Stomach smooth muscle (tissue), 2 donors: ENCODE data around the gene TSPAN14.
"Not testable (repeated sequence)": the region's sequence is repeated elsewhere in the genome, so short reads cannot be mapped to it uniquely, and the experiment has no call there.

Source experiments
- H3K27ac ChIP-seq: one replicate; pipeline ENCODE4 v1.7.0; 2013; ENCODE audit warnings: mild to moderate bottlenecking, low read length, inconsistent platforms
- H3K27me3 ChIP-seq, 2 donors: one replicate each; pipeline ENCODE4 v1.7.0; 2013; ENCODE audit warnings: low read length in 2 of 2; ENCODE audit not compliant: insufficient read depth in 2 of 2, control insufficient read depth in 1 of 2
- H3K36me3 ChIP-seq, 2 donors: one replicate each; pipeline ENCODE4 v1.7.0; 2013; ENCODE audit warnings: low read length in 2 of 2; ENCODE audit not compliant: control insufficient read depth in 2 of 2, insufficient read depth in 2 of 2
- H3K4me1 ChIP-seq: one replicate; pipeline ENCODE4 v1.7.0; 2013; ENCODE audit warnings: low read length; ENCODE audit not compliant: control insufficient read depth, insufficient read depth
- H3K4me3 ChIP-seq, 2 donors: one replicate each; pipeline ENCODE4 v1.7.0; 2013; ENCODE audit warnings: low read length in 2 of 2
- H3K9ac ChIP-seq, 2 donors: one replicate each; pipeline ENCODE4 v1.7.0; 2013; ENCODE audit warnings: low read length in 2 of 2, mild to moderate bottlenecking in 1 of 2
- H3K9me3 ChIP-seq, 2 donors: one replicate each; pipeline ENCODE4 v1.7.0; 2013; ENCODE audit warnings: low read length in 2 of 2; ENCODE audit not compliant: control insufficient read depth in 2 of 2
- donor health status: healthy.
- donor health status: Pancreatic carcinoma.

The TSPAN14 gene

DNA sequence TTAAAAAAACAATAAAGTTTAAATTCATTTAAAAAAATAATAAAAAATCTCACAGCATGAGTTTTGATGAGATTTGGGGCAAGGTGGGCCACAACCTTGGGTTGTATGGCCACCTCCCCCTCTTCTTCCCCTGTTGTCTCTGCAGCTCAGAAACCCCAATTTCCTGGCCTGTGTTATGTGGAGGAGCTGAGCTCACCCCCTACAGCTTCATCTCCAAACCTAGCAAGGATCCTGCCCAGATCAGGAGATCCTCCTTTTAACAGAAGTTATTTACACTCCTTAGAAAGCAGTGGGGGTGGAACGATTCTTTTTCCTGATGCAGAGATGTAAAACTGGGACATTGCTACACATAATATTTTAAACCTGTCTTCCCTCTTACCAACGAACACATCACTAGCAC, 76.7 kb downstream of the TSPAN14 start:
- Histone ChIP-seq H3K4me1 (peaks cover under 1% of the 10 kb centered on the region), H3K36me3 (no peaks in the 10 kb centered on the region), H3K9ac (no peak overlapping the region), H3K9me3 (no peaks in the 10 kb centered on the region), H3K27ac (no peak overlapping the region), H3K4me3 (no peak overlapping the region), H3K27me3 (no peaks in the 10 kb centered on the region)

DNA sequence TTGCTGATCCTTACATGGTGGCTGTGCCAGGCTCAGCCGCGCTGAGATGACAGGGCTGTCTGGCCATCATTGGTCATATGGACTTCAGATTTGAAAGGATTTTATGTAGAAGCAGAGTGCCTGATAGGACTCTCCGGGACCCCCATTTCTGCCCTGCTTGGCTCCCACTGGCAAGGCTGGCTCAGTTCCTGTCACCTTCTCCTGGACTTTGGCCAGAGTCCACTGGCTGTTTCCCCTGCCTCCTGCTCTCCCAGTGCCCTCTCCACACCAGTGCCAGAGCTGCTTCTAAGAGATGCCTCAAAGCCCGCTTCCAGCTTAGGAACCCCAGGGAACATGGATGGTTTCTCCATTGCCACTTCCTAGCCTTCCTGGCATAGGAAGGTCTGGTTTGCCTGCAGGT, 78.5 kb downstream of the TSPAN14 start:
- H3K9ac ChIP-seq = no peak overlapping the region
- no peak overlapping the region for H3K27ac ChIP-seq
- no peaks in the 10 kb centered on the region for H3K9me3 ChIP-seq
- no peaks in the 10 kb centered on the region for H3K36me3 ChIP-seq
- H3K4me1 ChIP-seq = peaks cover 3% of the 10 kb centered on the region
- no peak overlapping the region for H3K4me3 ChIP-seq
- H3K27me3 ChIP-seq = no peaks in the 10 kb centered on the region

DNA sequence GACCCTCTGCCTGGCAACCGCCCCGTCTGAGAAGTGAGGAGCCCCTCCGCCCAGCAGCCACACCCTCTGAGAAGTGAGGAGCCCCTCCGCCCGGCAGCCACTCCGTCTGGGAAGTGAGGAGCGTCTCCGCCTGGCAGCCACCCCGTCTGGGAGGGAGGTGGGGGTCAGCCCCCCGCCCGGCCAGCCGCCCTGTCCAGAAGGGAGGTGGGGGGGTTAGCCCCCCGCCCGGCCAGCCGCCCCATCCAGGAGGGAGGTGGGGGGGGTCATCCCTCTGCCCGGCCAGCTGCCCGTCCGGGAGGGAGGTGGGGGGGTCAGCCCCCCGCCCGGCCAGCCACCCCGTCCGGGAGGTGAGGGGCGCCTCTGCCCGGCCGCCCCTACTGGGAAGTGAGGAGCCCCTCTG, 79.9 kb downstream of the TSPAN14 start:
- not testable (repeated sequence) for H3K9ac ChIP-seq, H3K4me1 ChIP-seq, H3K9me3 ChIP-seq, H3K27me3 ChIP-seq, H3K36me3 ChIP-seq, H3K4me3 ChIP-seq, H3K27ac ChIP-seq

DNA sequence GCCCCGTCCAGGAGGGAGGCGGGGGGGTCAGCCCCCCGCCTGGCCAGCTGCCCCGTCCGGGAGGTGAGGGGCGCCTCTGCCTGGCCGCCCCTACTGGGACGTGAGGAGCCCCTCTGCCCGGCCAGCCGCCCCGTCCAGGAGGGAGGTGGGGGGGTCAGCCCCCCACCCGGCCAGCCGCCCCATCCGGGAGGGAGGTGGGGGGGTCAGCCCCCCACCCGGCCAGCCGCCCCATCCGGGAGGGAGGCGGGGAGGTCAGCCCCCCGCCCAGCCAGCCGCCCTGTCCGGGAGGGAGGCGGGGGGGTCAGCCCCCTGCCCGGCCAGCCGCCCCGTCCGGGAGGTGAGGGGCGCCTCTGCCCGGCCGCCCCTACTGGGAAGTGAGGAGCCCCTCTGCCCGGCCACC, 80.5 kb downstream of the TSPAN14 start:
- H3K4me1 ChIP-seq, H3K27ac ChIP-seq, H3K36me3 ChIP-seq, H3K27me3 ChIP-seq, H3K9me3 ChIP-seq, H3K4me3 ChIP-seq, H3K9ac ChIP-seq: not testable (repeated sequence)

DNA sequence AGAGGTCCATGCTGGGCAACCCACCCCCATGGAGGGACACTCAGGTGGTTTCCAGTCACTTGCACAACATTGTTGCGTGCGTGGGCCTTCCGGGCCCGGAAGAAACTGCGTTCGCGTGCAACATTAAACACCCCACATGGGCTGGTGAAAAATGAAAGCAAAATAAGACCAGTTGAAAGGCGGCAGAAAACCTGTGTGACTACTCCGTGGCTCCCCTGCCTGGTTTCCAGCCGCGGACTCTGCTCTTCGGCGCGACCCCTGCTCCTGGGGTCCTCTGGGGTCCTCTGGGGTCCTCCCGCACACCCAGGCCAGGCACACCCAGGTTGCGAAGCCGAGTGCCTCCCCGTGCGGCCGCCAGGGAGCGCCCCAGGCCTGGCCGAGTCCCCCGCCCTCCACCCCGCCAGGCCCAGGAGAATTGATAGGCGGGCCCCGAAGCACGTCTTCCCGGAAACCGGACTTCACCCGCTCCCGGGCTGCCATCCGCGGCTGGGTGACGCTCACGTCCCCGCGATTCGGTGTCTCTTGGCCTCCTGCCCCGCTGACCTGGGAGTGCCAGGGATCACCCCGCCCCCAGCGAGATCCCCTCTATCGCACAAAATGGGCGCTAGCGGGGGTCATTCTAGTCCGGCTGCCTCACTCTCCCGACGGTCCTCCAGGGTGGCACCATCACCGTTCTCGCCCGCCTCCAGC, 81.7 kb downstream of the TSPAN14 start:
- Histone ChIP-seq H3K36me3 (no peaks in the 10 kb centered on the region), H3K9ac (peak overlapping the region; percentile 42 to 45), H3K4me3 (peak overlapping the region; percentile 66 to 72), H3K27me3 (no peaks in the 10 kb centered on the region), H3K9me3 (no peaks in the 10 kb centered on the region), H3K4me1 (peaks cover 3% of the 10 kb centered on the region), H3K27ac (no peak overlapping the region)

DNA sequence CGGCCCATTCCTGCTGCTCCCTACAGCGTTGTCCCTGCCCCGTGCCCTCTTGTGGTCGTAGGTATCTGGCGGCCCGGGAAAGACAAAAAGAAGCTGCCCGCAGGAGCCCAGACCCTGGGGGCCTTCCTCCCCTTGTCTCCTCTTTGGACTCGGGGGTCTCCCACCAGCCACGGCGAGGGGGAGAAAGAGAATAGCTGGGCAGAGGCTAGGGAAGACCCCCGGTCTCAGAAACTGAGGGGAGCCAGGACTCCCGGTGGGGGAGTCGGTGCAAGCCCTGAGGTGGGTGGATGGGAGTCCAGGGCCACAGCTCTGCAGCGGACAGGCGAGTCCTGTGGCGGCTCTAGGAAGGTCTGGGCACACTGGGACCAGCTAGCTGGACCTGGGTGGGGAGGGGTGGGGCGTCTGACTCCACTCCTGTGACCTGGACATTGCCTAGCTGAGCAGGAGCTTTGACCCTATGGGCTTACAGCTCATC, 82.3 kb downstream of the TSPAN14 start:
- H3K36me3 ChIP-seq = no peaks in the 10 kb centered on the region
- no peak overlapping the region for H3K27ac ChIP-seq
- H3K9ac ChIP-seq = peak overlapping the region; percentile 42 to 45
- peaks cover 3% of the 10 kb centered on the region for H3K4me1 ChIP-seq
- no peaks in the 10 kb centered on the region for H3K9me3 ChIP-seq
- no peaks in the 10 kb centered on the region for H3K27me3 ChIP-seq
- H3K4me3 ChIP-seq = peak overlapping the region; percentile 59 to 72

DNA sequence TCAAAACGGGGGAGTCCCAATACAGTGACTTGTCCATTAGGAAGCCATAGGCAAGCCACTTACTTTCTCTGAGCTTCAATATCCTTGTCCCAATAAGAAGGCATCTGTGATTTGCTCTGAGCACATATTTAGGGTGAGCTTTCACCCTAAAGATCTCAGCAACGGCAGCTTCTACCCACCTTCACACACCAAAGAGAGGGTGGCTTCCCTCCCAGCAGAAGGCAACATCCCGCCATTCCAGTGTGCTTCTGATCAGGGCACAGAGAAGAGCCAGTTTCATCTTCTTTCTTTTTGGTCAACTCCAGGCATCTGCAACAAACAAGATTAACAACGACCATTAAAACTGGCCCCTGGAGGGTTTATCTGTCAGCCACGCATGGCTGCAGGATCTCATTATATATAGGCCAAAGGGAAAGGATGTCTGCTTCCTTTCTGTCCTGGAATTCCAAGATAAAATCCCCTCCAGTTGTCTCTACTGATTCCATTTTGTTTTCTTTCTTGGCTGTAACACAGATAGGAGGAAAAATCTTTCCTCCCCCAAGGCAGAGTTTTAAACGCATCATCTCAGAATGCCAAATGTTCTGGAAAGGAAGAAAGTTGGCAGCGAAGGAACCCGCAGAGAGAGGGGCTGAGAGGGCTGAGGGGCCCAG, 83.1 kb downstream of the TSPAN14 start:
- H3K9ac ChIP-seq = no peak overlapping the region

DNA sequence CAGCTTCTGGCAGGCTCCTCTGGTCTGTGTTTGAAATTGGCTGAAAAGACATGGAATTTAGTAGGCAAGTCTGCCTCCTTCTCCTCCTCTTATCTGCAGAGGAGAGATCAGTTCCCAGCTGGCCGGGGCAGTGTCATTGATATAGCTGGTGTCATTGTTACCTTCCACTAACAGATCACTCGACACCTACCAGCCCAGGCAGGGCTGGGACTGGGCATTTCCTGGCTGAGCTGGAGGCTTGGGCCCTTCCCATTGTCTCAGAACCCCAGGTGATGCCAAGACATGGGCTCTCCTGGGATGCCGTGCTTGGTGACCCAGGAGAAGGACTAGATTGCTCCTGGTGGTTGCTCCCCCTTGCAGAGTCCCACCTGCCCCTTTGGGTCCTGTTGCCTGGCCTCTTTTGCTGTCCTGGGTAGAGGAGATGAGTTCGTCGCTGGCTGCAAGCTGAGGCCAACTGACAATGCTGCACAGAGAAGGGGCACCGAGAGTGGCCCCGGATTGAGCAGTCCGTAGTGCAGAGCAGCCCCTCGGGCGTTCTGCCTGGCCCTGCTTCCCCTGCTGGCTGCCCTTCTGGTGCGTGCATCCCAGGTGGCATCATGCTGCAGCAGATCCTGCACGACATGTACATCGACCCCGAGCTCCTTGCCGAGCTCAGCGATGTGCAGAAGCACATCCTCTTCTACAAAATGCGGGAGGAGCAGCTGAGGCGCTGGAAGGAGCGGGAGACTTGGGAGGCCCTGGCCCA, 83.8 kb downstream of the TSPAN14 start, which contains the start of gene SH2D4B:
Gene SH2D4B, plus strand, starts transcription at position 167 of the 745 bp plus-strand sequence. Its CDS starts 430 bp downstream, at position 597.
- no peaks in the 10 kb centered on the region for H3K9me3 ChIP-seq
- no peak within 1 kb of the TSS for H3K9ac ChIP-seq
- no peaks in the 10 kb centered on the region for H3K36me3 ChIP-seq
- H3K27ac ChIP-seq = no peak within 1 kb of the TSS
- H3K4me1 ChIP-seq = peaks cover 6% of the 10 kb centered on the region
- H3K4me3 ChIP-seq = no peak within 1 kb of the TSS
- H3K27me3 ChIP-seq = no peaks in the 10 kb centered on the region

More for the DNA sequence above, 83.1 kb downstream of the TSPAN14 start:
- peaks cover 6% of the 10 kb centered on the region for H3K4me1 ChIP-seq
- H3K9me3 ChIP-seq = no peaks in the 10 kb centered on the region
- H3K36me3 ChIP-seq = no peaks in the 10 kb centered on the region
- no peaks in the 10 kb centered on the region for H3K27me3 ChIP-seq
- no peak overlapping the region for H3K27ac ChIP-seq
- no peak overlapping the region for H3K4me3 ChIP-seq

DNA sequence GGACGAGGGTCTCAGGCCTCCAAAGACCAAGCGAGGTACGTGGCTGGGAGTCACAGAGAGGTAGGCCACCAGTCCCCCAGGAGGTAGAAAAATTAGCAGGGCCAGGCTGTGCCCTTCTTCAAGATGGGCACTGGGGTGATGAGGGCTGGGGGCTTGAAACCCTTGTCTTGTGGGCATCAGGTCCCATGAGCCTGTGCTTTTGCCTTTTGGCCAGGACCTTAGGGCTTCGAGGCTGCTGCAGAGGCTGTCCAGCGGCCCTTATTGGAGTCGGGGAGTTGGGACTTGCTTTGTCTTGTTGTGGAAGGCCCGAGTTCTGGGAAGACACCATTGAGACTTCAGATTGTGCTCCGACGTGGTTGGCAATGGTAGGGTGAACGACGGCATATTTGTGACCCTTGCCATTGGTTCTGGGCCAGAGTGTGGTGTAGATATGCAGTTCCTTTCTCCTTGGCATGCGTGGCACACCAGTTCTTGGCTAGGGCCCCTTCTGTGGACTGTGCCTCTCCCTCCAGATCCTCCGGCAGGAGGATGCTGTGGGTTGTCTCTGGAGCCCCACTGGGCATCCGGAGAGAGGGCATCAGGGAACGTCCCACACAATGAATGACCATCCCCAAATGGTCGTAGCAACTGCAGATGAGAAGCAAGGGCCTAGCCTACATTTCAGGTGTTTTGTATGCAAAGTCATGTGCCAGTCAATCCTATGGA, 84.5 kb downstream of the TSPAN14 start:
- H3K9me3 ChIP-seq = no peaks in the 10 kb centered on the region
- no peak overlapping the region for H3K27ac ChIP-seq
- H3K27me3 ChIP-seq = no peaks in the 10 kb centered on the region
- H3K36me3 ChIP-seq = no peaks in the 10 kb centered on the region
- peaks cover 6% of the 10 kb centered on the region for H3K4me1 ChIP-seq
- H3K4me3 ChIP-seq = no peak overlapping the region
- H3K9ac ChIP-seq = no peak overlapping the region

DNA sequence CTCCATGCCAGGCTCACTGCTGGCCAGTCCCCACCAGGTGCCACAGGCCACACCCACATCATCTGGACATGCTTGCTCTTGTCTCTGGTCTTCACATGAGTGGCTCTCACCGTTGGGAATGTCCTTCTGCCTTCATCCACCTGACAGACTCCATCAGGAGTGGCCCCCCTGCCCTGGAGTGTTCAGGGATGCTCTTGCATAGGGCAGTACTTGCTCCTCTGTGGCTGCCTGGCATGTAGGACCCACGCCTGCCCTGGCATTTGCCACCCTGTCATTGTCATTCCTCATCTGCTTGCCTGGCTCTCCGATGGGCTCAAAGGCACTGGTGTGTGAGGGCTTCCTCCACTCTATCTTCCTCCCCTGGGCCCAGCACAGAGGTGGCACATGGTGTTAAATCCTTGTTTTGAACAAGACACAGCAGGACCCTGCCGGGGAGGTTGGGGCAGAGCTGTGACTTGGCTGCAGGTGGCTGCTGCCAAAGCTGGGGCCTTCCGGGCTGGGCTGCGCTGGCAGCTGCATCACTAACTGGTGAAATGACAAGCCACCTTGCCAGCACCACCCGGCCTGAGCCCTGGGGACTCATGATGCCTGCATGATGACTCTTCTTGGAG, 85.4 kb downstream of the TSPAN14 start:
- Histone ChIP-seq H3K9ac (no peak overlapping the region), H3K4me1 (peaks cover 6% of the 10 kb centered on the region), H3K27me3 (no peaks in the 10 kb centered on the region), H3K27ac (no peak overlapping the region), H3K9me3 (no peaks in the 10 kb centered on the region), H3K4me3 (no peak overlapping the region), H3K36me3 (no peaks in the 10 kb centered on the region)
